Muscle layer of colon (tissue), 2 donors: ENCODE measurements around the gene SEH1L.

Experiments used
- H3K27ac ChIP-seq: one replicate; pipeline ENCODE4 v1.7.0; 2013; ENCODE audit warnings: low read depth, mild to moderate bottlenecking, low read length, moderate library complexity
- H3K27me3 ChIP-seq, 2 donors: one replicate each; pipeline ENCODE4 v1.7.0; 2013; ENCODE audit warnings: low read length in 2 of 2, mild to moderate bottlenecking in 2 of 2; ENCODE audit not compliant: insufficient read depth in 2 of 2, control insufficient read depth in 1 of 2
- H3K36me3 ChIP-seq: one replicate; pipeline ENCODE4 v1.7.0; 2013; ENCODE audit warnings: mild to moderate bottlenecking, low read length; ENCODE audit not compliant: insufficient read depth
- H3K4me1 ChIP-seq: one replicate; pipeline ENCODE4 v1.7.0; 2013; ENCODE audit warnings: mild to moderate bottlenecking, low read length; ENCODE audit not compliant: insufficient read depth
- H3K4me3 ChIP-seq, 2 donors: one replicate each; pipeline ENCODE4 v1.7.0; 2013; ENCODE audit warnings: low read length in 2 of 2, low read depth in 1 of 2, mild to moderate bottlenecking in 1 of 2, moderate library complexity in 1 of 2
- H3K9ac ChIP-seq: one replicate; pipeline ENCODE4 v1.7.0; 2013; ENCODE audit warnings: low read length
- H3K9me3 ChIP-seq: one replicate; pipeline ENCODE4 v1.7.0; 2013; ENCODE audit warnings: mild to moderate bottlenecking, low read length
- donor health status: abdominal sarcoma.
- donor health status: Adenocarcinoma of cecum.

SEH1L gene

DNA sequence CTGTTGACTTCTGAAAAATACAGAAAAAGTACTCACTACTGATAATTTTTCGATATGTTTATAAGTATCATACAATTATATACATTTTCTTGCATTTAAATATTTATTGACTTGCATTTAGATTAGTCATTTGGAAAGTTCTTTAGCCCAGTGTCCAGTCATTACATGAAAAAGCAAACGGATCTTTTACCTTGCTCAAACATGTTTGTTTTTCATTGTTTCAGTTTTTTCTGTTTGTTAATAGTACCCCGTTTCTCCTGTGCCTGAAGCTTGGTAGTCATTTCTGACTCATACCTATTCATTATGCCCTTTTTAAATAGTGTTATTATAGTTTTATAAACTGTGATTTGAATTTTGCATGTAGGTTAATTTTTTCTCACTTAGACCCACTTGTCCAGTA, 71.5 kb downstream of the SEH1L start:
- H3K4me3 ChIP-seq = no peak overlapping the region
- H3K9me3 ChIP-seq = no peaks in the 10 kb centered on the region
- H3K27ac ChIP-seq = no peak overlapping the region
- H3K4me1 ChIP-seq = no peaks in the 10 kb centered on the region
- no peak overlapping the region for H3K9ac ChIP-seq
- peaks cover 22% of the 10 kb centered on the region for H3K36me3 ChIP-seq
- H3K27me3 ChIP-seq = no peaks in the 10 kb centered on the region

- Histone ChIP-seq H3K4me1 (no peaks in the 10 kb centered on the region), H3K4me3 (no peak overlapping the region), H3K27ac (no peak overlapping the region), H3K36me3 (peaks cover 5% of the 10 kb centered on the region), H3K27me3 (no peaks in the 10 kb centered on the region), H3K9ac (no peak overlapping the region), H3K9me3 (no peaks in the 10 kb centered on the region)
Observed at GRCh38 chr18:13022644-13023043, 74.8 kb downstream of the SEH1L start.

DNA sequence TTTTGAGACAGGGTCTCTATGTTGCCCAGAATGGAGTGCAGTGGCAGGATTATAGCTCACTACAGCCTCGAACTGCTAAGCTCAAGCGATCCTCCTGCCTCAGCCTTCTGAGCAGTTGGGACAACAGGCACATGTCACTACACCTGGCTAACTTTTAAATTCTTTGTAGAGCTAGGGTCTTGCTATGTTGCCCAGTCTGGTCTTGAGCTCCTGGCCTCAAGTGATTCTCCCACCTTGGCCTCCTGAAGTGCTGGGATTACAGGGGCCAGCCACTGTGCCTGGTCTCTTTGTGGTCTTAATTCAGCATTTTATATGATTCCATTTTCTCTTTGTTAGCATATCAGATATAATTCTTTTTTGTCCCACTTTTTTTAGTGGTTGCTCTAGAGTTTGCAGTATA, 77.4 kb downstream of the SEH1L start:
- Histone ChIP-seq H3K27me3 (no peaks in the 10 kb centered on the region), H3K4me3 (no peak overlapping the region), H3K9me3 (no peaks in the 10 kb centered on the region), H3K36me3 (peaks cover 7% of the 10 kb centered on the region), H3K4me1 (no peaks in the 10 kb centered on the region), H3K9ac (no peak overlapping the region), H3K27ac (no peak overlapping the region)

GRCh38 chr18:13026583-13027270, 78.9 kb downstream of the SEH1L start:
- Histone ChIP-seq H3K9ac (no peak overlapping the region), H3K27me3 (no peaks in the 10 kb centered on the region), H3K9me3 (no peaks in the 10 kb centered on the region), H3K27ac (no peak overlapping the region), H3K4me1 (no peaks in the 10 kb centered on the region), H3K36me3 (peaks cover 14% of the 10 kb centered on the region), H3K4me3 (no peak overlapping the region)

DNA sequence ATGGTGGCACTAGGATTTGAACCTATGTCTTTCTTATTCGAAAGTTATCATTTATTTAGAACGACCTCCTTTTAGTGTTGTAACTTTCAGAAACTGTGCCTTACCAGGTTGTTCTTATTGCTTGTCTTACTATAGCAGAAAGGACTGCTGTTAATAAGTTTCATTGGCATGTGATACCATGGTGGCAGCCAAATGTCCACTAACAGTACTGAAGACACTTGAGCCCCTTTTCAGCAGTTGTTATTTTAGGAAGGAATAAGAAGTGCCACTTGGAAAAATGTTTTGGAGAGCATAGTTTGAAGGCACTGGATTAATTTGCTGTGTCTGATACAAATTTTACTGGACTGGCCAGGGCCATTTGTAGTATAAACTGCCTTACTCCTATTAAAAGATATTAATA, 81.1 kb downstream of the SEH1L start:
- H3K36me3 ChIP-seq = peaks cover 21% of the 10 kb centered on the region

GRCh38 chr18:13032173-13032572, 84.4 kb downstream of the SEH1L start:
- no peaks in the 10 kb centered on the region for H3K4me1 ChIP-seq
- peaks cover 31% of the 10 kb centered on the region for H3K36me3 ChIP-seq
- H3K27me3 ChIP-seq = no peaks in the 10 kb centered on the region
- H3K4me3 ChIP-seq = no peak overlapping the region
- H3K27ac ChIP-seq = no peak overlapping the region
- H3K9me3 ChIP-seq = no peaks in the 10 kb centered on the region
- H3K9ac ChIP-seq = no peak overlapping the region

More for the DNA sequence above, 81.1 kb downstream of the SEH1L start:
- H3K4me1 ChIP-seq = no peaks in the 10 kb centered on the region
- no peak overlapping the region for H3K9ac ChIP-seq
- H3K9me3 ChIP-seq = no peaks in the 10 kb centered on the region
- no peaks in the 10 kb centered on the region for H3K27me3 ChIP-seq
- H3K4me3 ChIP-seq = no peak overlapping the region
- no peak overlapping the region for H3K27ac ChIP-seq

DNA sequence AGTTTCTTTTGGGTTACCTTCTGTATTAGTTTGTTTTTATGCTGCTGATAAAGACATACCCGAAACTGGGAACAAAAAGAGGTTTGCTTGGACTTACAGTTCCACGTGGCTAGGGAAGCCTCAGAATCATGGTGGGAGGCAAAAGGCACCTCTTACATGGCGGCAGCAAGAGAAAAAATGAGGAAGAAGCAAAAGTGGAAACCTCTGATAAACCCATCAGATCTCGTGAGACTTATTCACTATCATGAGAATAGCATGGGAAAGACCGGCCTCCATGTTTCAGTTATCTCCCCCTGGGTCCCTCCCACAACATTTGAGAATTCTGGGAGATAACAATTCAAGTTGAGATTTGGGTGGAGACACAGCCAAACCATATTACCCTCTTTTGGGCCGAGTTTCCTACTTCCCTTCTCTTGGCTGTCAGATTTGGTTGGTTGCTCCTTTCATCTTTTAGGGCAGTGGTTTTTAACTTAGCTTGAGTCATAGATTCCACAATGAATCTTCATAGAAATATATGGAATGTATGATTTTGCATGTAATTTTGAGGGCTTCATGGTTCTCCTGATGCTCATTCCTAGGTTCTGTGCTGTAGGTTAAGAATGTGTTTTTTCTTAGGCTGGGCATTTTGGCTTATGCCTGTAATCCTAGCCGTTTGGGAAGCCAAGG, 87.6 kb downstream of the SEH1L start:
- Histone ChIP-seq H3K9me3 (no peaks in the 10 kb centered on the region), H3K4me3 (no peak overlapping the region), H3K9ac (no peak overlapping the region), H3K36me3 (peaks cover 23% of the 10 kb centered on the region), H3K27ac (no peak overlapping the region), H3K4me1 (no peaks in the 10 kb centered on the region), H3K27me3 (no peaks in the 10 kb centered on the region)

DNA sequence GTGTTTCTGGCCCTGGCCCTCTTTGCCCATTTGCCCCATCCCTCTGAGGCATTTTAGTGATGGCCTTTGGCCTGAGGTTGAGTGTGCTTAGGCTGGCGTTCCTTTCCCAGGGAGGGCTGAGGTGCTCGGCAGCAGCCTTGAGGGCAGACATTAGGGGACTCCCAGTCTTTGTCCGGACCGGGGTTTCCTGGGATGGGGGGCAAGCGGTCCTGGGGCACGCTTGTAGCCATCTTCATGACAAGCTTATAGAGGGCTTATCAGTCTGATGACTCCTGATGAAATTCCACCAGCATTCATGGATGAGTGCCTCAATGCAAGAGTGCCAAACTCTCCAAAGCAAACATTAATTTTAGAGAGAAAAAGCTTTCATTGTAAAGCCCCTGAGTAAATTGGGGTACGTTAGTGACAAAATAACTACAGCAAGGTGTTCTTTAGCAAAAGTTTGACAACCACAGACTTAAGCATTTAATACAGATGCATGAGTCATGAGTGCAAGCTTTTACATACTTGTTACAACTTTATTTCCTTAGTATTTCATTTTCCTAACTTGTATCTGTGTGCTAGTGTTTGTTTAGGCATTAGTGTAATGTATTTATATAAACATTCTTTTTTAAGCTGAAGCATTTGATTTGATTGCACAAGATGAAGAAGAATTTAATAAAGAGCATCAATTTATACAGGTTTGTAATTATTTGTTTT, 89.0 kb downstream of the SEH1L start:
- no peak overlapping the region for H3K27ac ChIP-seq
- H3K27me3 ChIP-seq = no peaks in the 10 kb centered on the region
- H3K9me3 ChIP-seq = no peaks in the 10 kb centered on the region
- no peak overlapping the region for H3K9ac ChIP-seq
- H3K4me1 ChIP-seq = no peaks in the 10 kb centered on the region
- no peak overlapping the region for H3K4me3 ChIP-seq
- peaks cover 17% of the 10 kb centered on the region for H3K36me3 ChIP-seq
